Measurements from ENCODE around the gene SYN1. TPM values are rescaled to one million over a fixed set of nuclear protein-coding genes. Genes with fewer than 3 reads are reported as not detected.

The SYN1 gene
- total RNA-seq, 1 donor from 2014 or later: 0.80 TPM

- DNase-seq (ENCODE audit: low read depth): no peak
Observed at GRCh38 chrX:47597222-47597621, 22.4 kb downstream of the SYN1 start.

- DNase-seq (ENCODE audit: low read depth): no peak
Observed at GRCh38 chrX:47596256-47596655, 23.4 kb downstream of the SYN1 start.

DNA sequence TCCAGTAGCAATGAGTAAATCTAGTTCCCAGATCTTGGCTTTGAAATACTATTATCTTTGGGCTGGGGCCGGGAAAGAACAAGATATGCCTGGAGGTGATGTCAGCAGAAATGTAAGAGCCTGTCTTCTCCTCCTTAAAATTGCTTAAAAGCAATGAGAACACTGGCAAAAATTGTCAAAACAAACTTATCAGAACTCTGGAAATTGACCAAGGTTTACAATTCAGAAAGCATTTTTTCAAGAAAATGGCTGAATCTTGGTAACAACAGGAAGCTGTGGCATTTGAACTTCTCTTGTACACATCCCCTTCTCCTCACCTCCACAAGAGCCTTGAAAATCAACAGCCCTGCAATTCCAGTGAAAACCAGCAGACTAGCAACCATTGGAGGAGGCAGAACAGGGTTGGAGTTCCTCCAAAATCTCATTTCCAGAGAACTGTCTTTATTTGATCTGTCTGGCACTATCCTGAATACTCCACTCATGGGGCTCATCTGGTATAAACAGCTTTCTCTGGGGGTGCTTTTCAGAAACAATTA, 23.9 kb downstream of the SYN1 start:
- no peak for DNase-seq (ENCODE audit: low read depth)

- no peak for DNase-seq (ENCODE audit: low read depth)
Observed at GRCh38 chrX:47593522-47593921, 26.1 kb downstream of the SYN1 start.

- DNase-seq (ENCODE audit: low read depth): no peak
Observed at GRCh38 chrX:47590984-47591383, 28.7 kb downstream of the SYN1 start.

DNA sequence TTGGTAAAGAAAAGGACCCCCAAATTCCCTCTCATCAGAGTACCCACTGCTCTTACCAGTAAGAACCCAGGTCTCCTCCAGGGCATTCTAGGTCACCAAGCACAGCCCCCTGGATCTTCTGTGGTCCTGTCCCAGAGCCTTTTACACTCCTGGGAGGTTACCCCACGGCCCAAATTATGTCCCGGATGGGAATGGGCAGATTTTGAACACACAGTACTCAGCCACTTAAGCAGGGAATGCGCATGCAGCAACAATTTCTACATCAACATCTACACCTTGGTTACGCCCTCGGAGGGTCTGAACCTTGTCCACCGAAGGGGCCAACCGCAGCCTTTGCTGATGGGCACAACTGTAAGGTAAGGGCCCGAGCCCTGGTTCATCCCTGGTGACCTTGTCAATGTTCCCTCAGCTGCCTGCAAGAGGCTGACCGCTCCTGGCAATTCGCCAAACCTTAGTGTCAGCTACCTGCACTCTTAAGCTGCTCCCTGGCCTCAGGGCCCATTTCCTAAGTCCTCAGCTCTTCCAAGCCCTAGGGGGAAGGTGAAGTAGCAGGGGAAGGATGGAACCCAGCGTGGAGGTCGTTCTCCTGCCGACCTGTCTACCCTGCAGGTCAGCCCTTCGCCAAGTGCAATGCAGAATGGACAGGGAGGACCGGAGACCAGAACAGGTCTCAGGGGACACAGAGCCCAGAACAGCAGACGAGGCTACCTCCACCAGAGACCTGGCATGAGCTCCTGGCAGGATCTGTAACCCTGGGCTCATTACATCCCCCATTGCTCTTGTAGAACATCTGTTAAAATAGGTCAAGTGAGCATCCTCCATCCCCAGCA, 31.5 kb downstream of the SYN1 start:
- no peak for DNase-seq (ENCODE audit: low read depth)

DNA sequence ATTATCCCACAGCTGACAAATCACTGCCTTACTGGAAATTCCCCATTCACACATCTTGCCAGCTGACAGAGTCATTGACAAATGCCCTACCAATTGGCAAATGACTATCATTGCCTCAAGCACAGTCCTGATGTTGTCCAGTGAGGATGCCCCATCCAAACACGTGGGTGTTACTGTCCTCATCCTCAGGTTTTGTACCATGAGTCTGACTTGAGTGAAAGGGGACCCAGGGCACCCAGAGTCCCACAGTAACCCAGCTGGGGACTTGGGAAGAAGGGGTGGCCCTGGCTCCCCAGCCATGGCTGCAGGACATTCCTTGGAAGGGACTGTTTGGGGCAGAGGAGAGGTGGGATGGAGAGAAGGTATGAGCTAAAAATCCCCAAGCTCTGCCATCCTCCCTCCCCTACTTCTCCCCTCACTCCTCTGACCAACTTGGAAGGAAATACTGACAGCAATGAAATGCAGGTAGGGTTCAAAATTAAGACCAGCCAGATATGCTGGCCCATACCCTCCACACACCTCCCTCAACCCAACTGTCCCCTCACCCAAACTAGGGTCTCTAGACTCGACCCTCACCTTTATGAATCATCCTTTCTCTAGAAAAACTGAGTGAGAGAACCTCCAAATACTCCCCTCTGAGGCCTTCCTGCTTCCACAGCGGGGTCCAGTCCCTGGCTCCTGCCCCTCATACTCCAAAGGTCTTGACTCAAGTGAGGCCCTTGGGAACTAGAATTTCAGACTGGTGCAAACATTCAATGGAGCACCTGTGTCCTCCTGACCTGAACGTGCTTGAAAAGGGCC, 32.4 kb downstream of the SYN1 start:
- DNase-seq (ENCODE audit: low read depth): no peak

- DNase-seq (ENCODE audit: low read depth): no peak
Observed at GRCh38 chrX:47586043-47586787, 33.4 kb downstream of the SYN1 start.

GRCh38 chrX:47585273-47585672, 34.4 kb downstream of the SYN1 start:
- no peak for DNase-seq (ENCODE audit: low read depth)

- DNase-seq (ENCODE audit: low read depth): no peak
Observed at GRCh38 chrX:47584714-47585113, 34.9 kb downstream of the SYN1 start.

DNA sequence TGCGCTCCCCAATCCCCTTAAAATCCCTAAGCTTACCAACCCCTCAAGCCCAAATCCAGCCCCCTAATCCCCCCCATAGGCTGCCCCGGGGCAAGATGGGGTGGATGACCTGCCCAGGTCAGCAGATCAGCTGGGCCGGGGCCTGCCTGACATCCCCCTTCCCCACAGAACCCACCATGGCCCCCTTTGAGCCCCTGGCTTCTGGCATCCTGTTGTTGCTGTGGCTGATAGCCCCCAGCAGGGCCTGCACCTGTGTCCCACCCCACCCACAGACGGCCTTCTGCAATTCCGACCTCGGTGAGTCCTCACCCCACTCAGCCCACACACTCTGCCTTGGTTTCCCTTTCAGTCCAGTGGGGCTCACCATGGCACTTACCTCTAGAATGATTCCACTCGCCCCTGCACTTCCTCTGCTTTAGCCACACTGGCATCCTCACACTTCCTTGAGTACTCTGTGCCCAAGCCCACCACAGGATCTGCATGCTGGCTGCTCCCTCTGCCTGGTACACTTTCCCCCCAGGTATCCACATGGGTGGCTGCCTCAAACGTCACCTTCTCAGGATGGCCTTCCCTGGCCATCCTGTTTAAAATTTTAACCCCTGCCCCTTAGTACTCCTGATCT, 36.3 kb downstream of the SYN1 start:
- DNase-seq (ENCODE audit: low read depth): no peak

DNA sequence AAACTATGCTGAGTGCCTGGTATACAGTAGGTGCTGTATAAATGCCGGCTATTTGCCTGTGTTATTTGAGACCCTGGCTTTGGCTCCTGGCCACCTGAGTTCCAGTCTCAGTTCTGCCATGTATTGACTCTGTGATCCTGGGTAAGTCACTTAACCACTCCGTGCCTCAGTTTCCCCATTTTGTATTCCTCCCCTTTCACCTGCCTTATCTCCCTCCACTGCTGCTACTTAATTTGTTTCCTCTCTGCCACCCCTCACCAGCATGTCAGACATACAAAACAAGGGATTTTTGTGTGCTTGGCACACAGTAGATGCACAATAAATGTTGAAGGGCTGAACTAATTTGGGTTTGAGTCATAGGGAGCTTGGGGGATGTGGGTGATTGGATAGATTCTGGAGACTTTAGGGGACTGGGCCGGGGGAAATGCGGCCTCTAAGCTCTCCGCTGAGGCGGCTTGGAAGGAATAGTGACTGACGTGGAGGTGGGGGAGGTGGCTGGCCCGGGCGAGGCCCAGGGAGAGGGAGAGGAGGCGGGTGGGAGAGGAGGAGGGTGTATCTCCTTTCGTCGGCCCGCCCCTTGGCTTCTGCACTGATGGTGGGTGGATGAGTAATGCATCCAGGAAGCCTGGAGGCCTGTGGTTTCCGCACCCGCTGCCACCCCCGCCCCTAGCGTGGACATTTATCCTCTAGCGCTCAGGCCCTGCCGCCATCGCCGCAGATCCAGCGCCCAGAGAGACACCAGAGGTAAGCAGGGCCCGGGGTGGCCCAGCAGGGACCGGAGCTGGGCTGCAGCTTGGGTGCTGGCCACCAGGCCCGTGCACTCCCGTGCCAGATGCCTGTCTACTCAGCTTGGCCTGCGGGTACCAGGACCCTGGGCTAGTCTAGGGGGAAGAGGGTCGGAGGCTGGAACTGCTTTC, 37.7 kb downstream of the SYN1 start, which contains the start of gene TIMP1:
TSS of gene TIMP1 (plus strand) at position 706 of the 917 bp plus-strand sequence. CDS start 980 bp downstream, outside the sequence.
- DNase-seq (ENCODE audit: low read depth): peak; percentile 93

GRCh38 chrX:47579537-47579936, 40.1 kb downstream of the SYN1 start:
- no peak for DNase-seq (ENCODE audit: low read depth)

- DNase-seq (ENCODE audit: low read depth): no peak
Observed at GRCh38 chrX:47578692-47579091, 41.0 kb downstream of the SYN1 start.

DNA sequence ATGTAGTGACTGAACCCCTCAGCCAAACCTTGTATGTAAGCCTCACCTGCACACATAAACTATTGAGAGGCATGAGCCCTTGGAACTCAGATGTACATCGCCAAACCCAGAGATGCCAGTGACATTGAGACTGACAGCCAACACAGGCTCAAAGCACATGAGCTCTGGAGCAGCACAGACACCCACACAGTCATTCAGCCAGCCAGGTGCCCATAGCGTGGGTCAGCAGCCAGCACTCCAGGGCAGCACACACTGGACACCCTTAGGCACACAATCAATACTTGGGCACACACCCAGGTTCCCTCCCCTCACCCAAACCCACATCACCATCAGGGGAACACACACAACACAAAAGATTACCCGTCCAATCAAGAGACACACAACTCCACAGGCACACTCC, 41.8 kb downstream of the SYN1 start:
- no peak for DNase-seq (ENCODE audit: low read depth)

GRCh38 chrX:47577424-47577823, 42.2 kb downstream of the SYN1 start:
- no peak for DNase-seq (ENCODE audit: low read depth)

- no peak for DNase-seq (ENCODE audit: low read depth)
Observed at GRCh38 chrX:47576021-47576898, 43.4 kb downstream of the SYN1 start.

- DNase-seq (ENCODE audit: low read depth): no peak
Observed at GRCh38 chrX:47574547-47575301, 44.9 kb downstream of the SYN1 start.
